H9 (cell line): ENCODE results near the gene MAJIN. TPM values are rescaled to one million over a fixed set of nuclear protein-coding genes. Genes with fewer than 3 reads are reported as not detected.

Source experiments
- DNase-seq: peaks from one replicate; pipeline ENCODE4 v3.0.0-alpha.2; 2017
- H2AFZ ChIP-seq: one replicate; pipeline ENCODE4 v1.6.1; 2013; ENCODE audit warnings: mild to moderate bottlenecking, low read length, control low read depth, moderate library complexity
- H2AK5ac ChIP-seq: 2 replicates; pipeline ENCODE4 v1.6.1; 2013; ENCODE audit warnings: low read length, control low read depth, mixed read lengths; ENCODE audit not compliant: insufficient read length
- H2BK120ac ChIP-seq: one replicate; pipeline ENCODE4 v1.6.1; 2013; ENCODE audit warnings: low read depth, mild to moderate bottlenecking, low read length, control low read depth, inconsistent platforms; ENCODE audit not compliant: poor library complexity, severe bottlenecking
- H2BK12ac ChIP-seq: 2 replicates; pipeline ENCODE4 v1.6.1; 2013; ENCODE audit warnings: low read length, control low read depth, mixed read lengths, low read depth; ENCODE audit not compliant: insufficient read length
- H2BK15ac ChIP-seq: 2 replicates; pipeline ENCODE4 v1.6.1; 2013; ENCODE audit warnings: low read depth, low read length, control low read depth
- H2BK20ac ChIP-seq: one replicate; pipeline ENCODE4 v1.6.1; 2013; ENCODE audit warnings: low read depth, mild to moderate bottlenecking, low read length, control low read depth, inconsistent platforms; ENCODE audit not compliant: poor library complexity, severe bottlenecking
- H2BK5ac ChIP-seq: 2 replicates; pipeline ENCODE4 v1.6.1; 2013; ENCODE audit warnings: low read length, control low read depth, mixed read lengths; ENCODE audit not compliant: insufficient read length
- H3K14ac ChIP-seq: 2 replicates; pipeline ENCODE4 v1.6.1; 2013; ENCODE audit warnings: low read length, control low read depth; ENCODE audit not compliant: insufficient read depth
- H3K18ac ChIP-seq: 2 replicates; pipeline ENCODE4 v1.6.1; 2013; ENCODE audit warnings: low read depth, mild to moderate bottlenecking, mixed read lengths, low read length, control low read depth; ENCODE audit not compliant: insufficient read length
- H3K23ac ChIP-seq: 2 replicates; pipeline ENCODE4 v1.6.1; 2013; ENCODE audit warnings: low read length, control low read depth, mixed read lengths, low read depth; ENCODE audit not compliant: insufficient read length
- H3K23me2 ChIP-seq: 2 replicates; pipeline ENCODE4 v1.6.1; 2013; ENCODE audit warnings: low read depth, mild to moderate bottlenecking, mixed read lengths, low read length, control low read depth; ENCODE audit not compliant: insufficient read length, poor library complexity, severe bottlenecking
- H3K27ac ChIP-seq: 2 replicates; pipeline ENCODE4 v1.5.1; 2013; ENCODE audit warnings: low read length, control low read depth, mixed read lengths, low read depth; ENCODE audit not compliant: insufficient read length
- H3K27me3 ChIP-seq: 2 replicates; pipeline ENCODE4 v1.6.1; 2013; ENCODE audit warnings: low read length, control low read depth, inconsistent platforms; ENCODE audit not compliant: insufficient read depth
- H3K4ac ChIP-seq: 2 replicates; pipeline ENCODE4 v1.6.1; 2013; ENCODE audit warnings: low read depth, mild to moderate bottlenecking, control low read depth, inconsistent platforms, low read length, moderate library complexity
- H3K4me1 ChIP-seq: 2 replicates; pipeline ENCODE4 v1.6.1; 2013; ENCODE audit warnings: low read length, control low read depth, inconsistent platforms; ENCODE audit not compliant: insufficient read depth
- H3K4me2 ChIP-seq: 2 replicates; pipeline ENCODE4 v1.6.1; 2013; ENCODE audit warnings: low read length, control low read depth, mixed read lengths; ENCODE audit not compliant: insufficient read length, insufficient read depth
- H3K56ac ChIP-seq: 2 replicates; pipeline ENCODE4 v1.6.1; 2013; ENCODE audit warnings: low read depth, mild to moderate bottlenecking, mixed read lengths, low read length, control low read depth; ENCODE audit not compliant: insufficient read length
- H3K79me1 ChIP-seq: 2 replicates; pipeline ENCODE4 v1.6.1; 2013; ENCODE audit warnings: low read depth, mild to moderate bottlenecking, moderate library complexity, low read length, control low read depth, inconsistent platforms; ENCODE audit not compliant: insufficient read depth, poor library complexity, severe bottlenecking
- H3K79me2 ChIP-seq: 2 replicates; pipeline ENCODE4 v1.6.1; 2013; ENCODE audit warnings: low read length, control low read depth, inconsistent platforms; ENCODE audit not compliant: insufficient read depth
- H3K9ac ChIP-seq: 2 replicates; pipeline ENCODE4 v1.6.1; 2013; ENCODE audit warnings: low read length, control low read depth, mixed read lengths; ENCODE audit not compliant: insufficient read length; ENCODE audit errors: extremely low read depth
- H3K9me3 ChIP-seq: one replicate; pipeline ENCODE4 v1.6.1; 2013; ENCODE audit warnings: low read depth, low read length, inconsistent platforms; ENCODE audit not compliant: control insufficient read depth
- H3T11ph ChIP-seq: one replicate; pipeline ENCODE4 v1.6.1; 2013; ENCODE audit warnings: mild to moderate bottlenecking, low read length, control low read depth, inconsistent platforms
- H4K20me1 ChIP-seq: one replicate; pipeline ENCODE4 v1.6.1; 2013; ENCODE audit not compliant: control insufficient read depth, insufficient read length, insufficient read depth
- H4K5ac ChIP-seq: 2 replicates; pipeline ENCODE4 v1.6.1; 2013; ENCODE audit warnings: low read depth, mild to moderate bottlenecking, mixed read lengths, low read length, control low read depth; ENCODE audit not compliant: insufficient read length
- H4K8ac ChIP-seq: replicated peaks from 2 replicates; pipeline ENCODE4 v1.6.1; 2013; ENCODE audit warnings: low read length, control low read depth, mixed read lengths, low read depth; ENCODE audit not compliant: insufficient read length
- H4K91ac ChIP-seq: 2 replicates; pipeline ENCODE4 v1.6.1; 2013; ENCODE audit warnings: low read depth, mild to moderate bottlenecking, moderate library complexity, mixed read lengths, low read length, control low read depth; ENCODE audit not compliant: insufficient read length
- H3K27ac Mint-ChIP-seq, 3 experiments: 2 replicates in 2 of 3; 3 replicates in 1 of 3; pipeline ENCODE4 v1.8.0; 2020 to 2021; ENCODE audit warnings: mixed read lengths in 3 of 3, mild to moderate bottlenecking in 1 of 3, moderate library complexity in 1 of 3
- H3K27me3 Mint-ChIP-seq: 2 replicates; pipeline ENCODE4 v1.8.0; 2021; ENCODE audit warnings: low read depth, mild to moderate bottlenecking, moderate library complexity, mixed read lengths
- H3K36me3 Mint-ChIP-seq, 3 experiments: 2 replicates in 2 of 3; 3 replicates in 1 of 3; pipeline ENCODE4 v1.8.0; 2020 to 2021; ENCODE audit warnings: low read depth in 3 of 3, mixed read lengths in 3 of 3; ENCODE audit not compliant: insufficient read depth in 1 of 3
- H3K4me1 Mint-ChIP-seq, 2 experiments: 2 replicates each; pipeline ENCODE4 v1.8.0; 2020; ENCODE audit warnings: mixed read lengths in 2 of 2
- H3K4me3 Mint-ChIP-seq, 2 experiments: 2 replicates in 1 of 2; 3 replicates in 1 of 2; pipeline ENCODE4 v1.8.0; 2020 to 2021; ENCODE audit warnings: mild to moderate bottlenecking in 2 of 2, mixed read lengths in 2 of 2, moderate library complexity in 1 of 2
- H3K9me3 Mint-ChIP-seq, 2 experiments: 2 replicates in 1 of 2; 3 replicates in 1 of 2; pipeline ENCODE4 v1.8.0; 2020; ENCODE audit warnings: mild to moderate bottlenecking in 2 of 2, mixed read lengths in 2 of 2, moderate library complexity in 1 of 2
- CTCF ChIP-seq: fragments of 200-600 bp; sonication (generic); conservative IDR thresholded peaks from 3 replicates; pipeline ENCODE4 v1.8.0; 2021; ENCODE audit warnings: antibody characterized with exemption, mild to moderate bottlenecking
- WGBS: extraction: QIAGEN DNeasy Blood & Tissue Kit; methylation state at CpG from one replicate; pipeline ENCODE4 v1.1.7; 2013; ENCODE audit warnings: missing lambda C conversion rate, low lambda C conversion rate, mixed read lengths; ENCODE audit not compliant: insufficient read length; ENCODE audit errors: extremely low coverage; 5-methylcytosine and 5-hydroxymethylcytosine counted together
- total RNA-seq: library from RNA; stranded (reverse); gene quantifications from 2 replicates; pipeline ENCODE4 v1.2.1, GENCODE V29; 2021

The MAJIN gene
- total RNA-seq, 1 experiment from 2014 or later: not detected

- no peak overlapping the region for H2BK120ac ChIP-seq
- H2AFZ ChIP-seq: no peak overlapping the region
- H4K91ac ChIP-seq: no peak overlapping the region
- H3K23ac ChIP-seq: no peak overlapping the region
- no peak overlapping the region for H2AK5ac ChIP-seq
- H3K14ac ChIP-seq: no peak overlapping the region
- no peak for TF ChIP-seq CTCF
- H3T11ph ChIP-seq: no peak overlapping the region
- no CpG with 5 or more reads among the region's 2 CpGs for WGBS
- Mint-ChIP-seq H3K4me1 (peaks cover 24 to 32% of the 10 kb centered on the region in 2 experiments), H3K27me3 (peaks cover 3% of the 10 kb centered on the region), H3K9me3 (no peaks in the 10 kb centered on the region), H3K4me3 (no peak overlapping the region), H3K36me3 (no peaks in the 10 kb centered on the region), H3K27ac (no peak overlapping the region)
- no peak overlapping the region for H4K8ac ChIP-seq
- H3K79me2 ChIP-seq: no peaks in the 10 kb centered on the region
- no peaks in the 10 kb centered on the region for H4K20me1 ChIP-seq
- H3K9ac ChIP-seq: no peak overlapping the region
- no peaks in the 10 kb centered on the region for H3K27me3 ChIP-seq
- no peak overlapping the region for H2BK12ac ChIP-seq
- peaks cover 16% of the 10 kb centered on the region for H3K23me2 ChIP-seq
- no peak overlapping the region for H3K18ac ChIP-seq
- H3K79me1 ChIP-seq: no peaks in the 10 kb centered on the region
- H3K56ac ChIP-seq: no peak overlapping the region
- no peaks in the 10 kb centered on the region for H3K4me1 ChIP-seq
- no peak for DNase-seq
- no peak overlapping the region for H3K27ac ChIP-seq
- no peak overlapping the region for H3K4me2 ChIP-seq
- H2BK15ac ChIP-seq: no peak overlapping the region
- no peak overlapping the region for H3K4ac ChIP-seq
- no peaks in the 10 kb centered on the region for H3K9me3 ChIP-seq
- H2BK20ac ChIP-seq: no peak overlapping the region
- no peak overlapping the region for H2BK5ac ChIP-seq
- no peak overlapping the region for H4K5ac ChIP-seq
These were observed 51.8 kb downstream of the MAJIN start for GRCh38 chr11:64920124-64920523.
